Upper lobe of left lung (tissue), 4 donors: Measurements from ENCODE around the gene SND1.

Experiments
- CTCF ChIP-seq, 6 experiments: fragments of 450-650 bp in 4 of 6; fragments of 200-600 bp in 2 of 6; sonication (generic) in 2 of 6; IDR thresholded peaks; one replicate each; pipeline ENCODE4 v1.5.1; 2016 to 2019; ENCODE audit warnings: antibody characterized with exemption in 6 of 6
- EP300 ChIP-seq, 4 donors: sonication (generic); formaldehyde crosslinking; IDR thresholded peaks; one replicate each; pipeline ENCODE4 v1.5.1; 2017; ENCODE audit warnings: antibody characterized with exemption in 4 of 4, control low read depth in 2 of 4
- POLR2A ChIP-seq, 4 donors: fragments of 450-650 bp; IDR thresholded peaks; one replicate each; pipeline ENCODE4 v1.5.1; 2016 to 2017; ENCODE audit warnings: antibody characterized with exemption in 4 of 4, mild to moderate bottlenecking in 2 of 4
- POLR2AphosphoS5 ChIP-seq, 2 donors: sonication (generic); formaldehyde crosslinking; IDR thresholded peaks; one replicate each; pipeline ENCODE4 v1.5.1; 2017; ENCODE audit warnings: antibody characterized with exemption in 2 of 2

GRCh38 chr7:127835679-127836078 lies 183.7 kb downstream of the SND1 start:
- TF ChIP-seq CTCF (IDR thresholded peaks at IDR 0.05) (no peak), POLR2AphosphoS5 (IDR thresholded peaks at IDR 0.05) (no peak), EP300 (IDR thresholded peaks at IDR 0.05) (no peak), POLR2A (IDR thresholded peaks at IDR 0.05) (no peak)
